Parathyroid adenoma (tissue), 2 donors: ENCODE data around the gene SERPINA10.

Experiments
- H2AFZ ChIP-seq: fragments of 300-600 bp; sonication (generic); one replicate; pipeline ENCODE4 v1.7.0; 2017; ENCODE audit warnings: antibody characterized with exemption, mild to moderate bottlenecking
- H3K27ac ChIP-seq: fragments of 300-600 bp; sonication (generic); one replicate; pipeline ENCODE4 v1.7.0; 2017
- H3K27me3 ChIP-seq: fragments of 300-600 bp; sonication (generic); one replicate; pipeline ENCODE4 v1.7.0; 2017; ENCODE audit warnings: low read length; ENCODE audit not compliant: control insufficient read depth, insufficient read depth
- H3K36me3 ChIP-seq: fragments of 300-600 bp; sonication (generic); one replicate; pipeline ENCODE4 v1.7.0; 2017; ENCODE audit warnings: low read length; ENCODE audit not compliant: control insufficient read depth, insufficient read depth
- H3K4me1 ChIP-seq: fragments of 300-600 bp; sonication (generic); one replicate; pipeline ENCODE4 v1.7.0; 2017; ENCODE audit warnings: control low read depth
- H3K4me2 ChIP-seq: fragments of 300-600 bp; sonication (generic); one replicate; pipeline ENCODE4 v1.7.0; 2017; ENCODE audit warnings: low read length
- H3K4me3 ChIP-seq: fragments of 300-600 bp; sonication (generic); one replicate; pipeline ENCODE4 v1.7.0; 2017; ENCODE audit warnings: low read depth, low read length
- H3K79me2 ChIP-seq: fragments of 300-600 bp; sonication (generic); one replicate; pipeline ENCODE4 v1.7.0; 2017; ENCODE audit warnings: control low read depth
- H3K9ac ChIP-seq: fragments of 300-600 bp; sonication (generic); one replicate; pipeline ENCODE4 v1.7.0; 2017; ENCODE audit warnings: mild to moderate bottlenecking
- H3K9me3 ChIP-seq: fragments of 300-600 bp; sonication (generic); one replicate; pipeline ENCODE4 v1.7.0; 2017; ENCODE audit warnings: low read length; ENCODE audit not compliant: control insufficient read depth
- TF ChIP-seq, protein P1 (sequence below): fragments of 300-600 bp; sonication (generic); IDR thresholded peaks from one replicate; pipeline ENCODE4 v1.7.0; 2017; ENCODE audit warnings: antibody characterized with exemption, mild to moderate bottlenecking
- donor health status: primary hyperparathyroidism.

SERPINA10 gene

DNA sequence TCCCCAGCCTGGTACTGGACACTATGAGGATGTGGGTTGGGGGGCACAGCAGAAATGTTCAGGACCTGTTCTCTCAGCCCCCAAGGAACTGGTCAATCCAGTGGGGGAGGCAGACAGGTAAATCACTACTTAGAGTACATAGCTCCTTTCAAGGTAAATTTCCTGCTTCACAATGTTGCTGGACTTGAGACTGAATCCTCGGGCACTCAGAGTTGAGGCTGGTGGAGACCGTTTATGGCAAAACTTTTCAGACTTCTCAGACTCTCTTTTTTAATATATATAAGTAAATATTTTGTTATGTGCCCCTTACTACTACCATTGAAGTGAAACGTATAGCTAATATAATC lies 483 bp upstream of the SERPINA10 start:
- Histone ChIP-seq H3K27ac (no peak overlapping the region), H2AFZ (no peak overlapping the region), H3K36me3 (no peaks in the 10 kb centered on the region), H3K9me3 (no peaks in the 10 kb centered on the region), H3K4me1 (no peaks in the 10 kb centered on the region), H3K27me3 (no peaks in the 10 kb centered on the region), H3K4me3 (no peak overlapping the region), H3K79me2 (no peaks in the 10 kb centered on the region), H3K9ac (no peak overlapping the region), H3K4me2 (no peak overlapping the region)
- TF ChIP-seq, protein P1, sequence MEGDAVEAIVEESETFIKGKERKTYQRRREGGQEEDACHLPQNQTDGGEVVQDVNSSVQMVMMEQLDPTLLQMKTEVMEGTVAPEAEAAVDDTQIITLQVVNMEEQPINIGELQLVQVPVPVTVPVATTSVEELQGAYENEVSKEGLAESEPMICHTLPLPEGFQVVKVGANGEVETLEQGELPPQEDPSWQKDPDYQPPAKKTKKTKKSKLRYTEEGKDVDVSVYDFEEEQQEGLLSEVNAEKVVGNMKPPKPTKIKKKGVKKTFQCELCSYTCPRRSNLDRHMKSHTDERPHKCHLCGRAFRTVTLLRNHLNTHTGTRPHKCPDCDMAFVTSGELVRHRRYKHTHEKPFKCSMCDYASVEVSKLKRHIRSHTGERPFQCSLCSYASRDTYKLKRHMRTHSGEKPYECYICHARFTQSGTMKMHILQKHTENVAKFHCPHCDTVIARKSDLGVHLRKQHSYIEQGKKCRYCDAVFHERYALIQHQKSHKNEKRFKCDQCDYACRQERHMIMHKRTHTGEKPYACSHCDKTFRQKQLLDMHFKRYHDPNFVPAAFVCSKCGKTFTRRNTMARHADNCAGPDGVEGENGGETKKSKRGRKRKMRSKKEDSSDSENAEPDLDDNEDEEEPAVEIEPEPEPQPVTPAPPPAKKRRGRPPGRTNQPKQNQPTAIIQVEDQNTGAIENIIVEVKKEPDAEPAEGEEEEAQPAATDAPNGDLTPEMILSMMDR, result no peak

DNA sequence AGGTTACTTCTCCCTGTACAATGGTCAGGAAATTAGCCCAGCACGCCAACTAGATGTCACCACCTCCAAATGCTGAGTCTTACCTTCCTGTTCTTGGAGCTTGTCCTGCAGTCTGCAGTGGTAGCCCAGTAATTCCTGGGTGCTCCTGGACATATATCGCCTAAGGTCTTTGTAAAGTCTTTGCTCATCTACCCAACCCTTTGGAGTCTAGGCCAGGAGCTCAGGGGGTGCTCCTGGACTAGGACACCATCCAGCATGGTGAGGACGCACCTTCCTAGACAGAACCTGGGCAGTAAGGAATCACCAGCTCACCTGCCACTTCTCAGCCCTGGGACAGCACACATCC lies 569 bp downstream of the SERPINA10 start:
- no peaks in the 10 kb centered on the region for H3K27me3 ChIP-seq
- H2AFZ ChIP-seq, result no peak overlapping the region
- H3K36me3 ChIP-seq, result no peaks in the 10 kb centered on the region
- H3K27ac ChIP-seq, result no peak overlapping the region
- H3K4me3 ChIP-seq, result no peak overlapping the region
- H3K4me2 ChIP-seq, result no peak overlapping the region
- TF ChIP-seq, protein P1, result no peak
- H3K79me2 ChIP-seq, result no peaks in the 10 kb centered on the region
- H3K9ac ChIP-seq, result no peak overlapping the region
- H3K4me1 ChIP-seq, result no peaks in the 10 kb centered on the region
- no peaks in the 10 kb centered on the region for H3K9me3 ChIP-seq

DNA sequence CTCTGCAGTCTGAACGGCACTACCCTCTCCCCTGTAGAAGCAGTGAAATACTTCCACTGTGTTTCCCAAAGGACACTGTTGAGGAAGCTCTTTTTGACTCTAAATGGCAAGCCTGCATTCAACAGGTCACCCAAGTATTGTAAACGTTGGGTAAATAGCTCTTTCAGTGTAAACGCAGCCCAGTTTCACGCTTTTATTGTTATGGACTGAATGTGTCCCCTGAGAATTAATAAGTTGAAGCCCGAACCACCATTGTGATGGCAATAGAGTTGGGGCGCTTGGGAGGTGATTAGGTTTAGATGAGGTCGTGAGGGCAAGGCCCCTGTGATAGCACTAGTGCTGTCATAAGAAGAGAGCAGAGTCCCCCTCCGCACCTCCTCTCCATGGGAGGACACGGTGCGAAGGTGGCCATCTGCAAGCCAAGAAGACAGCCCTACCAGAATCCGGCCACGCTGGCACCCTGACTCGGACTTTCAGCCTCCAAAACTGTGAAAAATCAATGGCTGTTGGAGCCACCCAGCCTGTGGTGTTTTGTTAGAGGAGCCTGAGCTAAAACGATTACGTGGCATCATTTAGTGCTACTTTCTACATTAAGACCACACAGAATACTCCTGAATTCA lies 1.1 kb downstream of the SERPINA10 start:
- H2AFZ ChIP-seq, result no peak overlapping the region
- H3K4me3 ChIP-seq, result no peak overlapping the region
- no peaks in the 10 kb centered on the region for H3K9me3 ChIP-seq
- no peaks in the 10 kb centered on the region for H3K36me3 ChIP-seq
- H3K79me2 ChIP-seq, result no peaks in the 10 kb centered on the region
- H3K27me3 ChIP-seq, result no peaks in the 10 kb centered on the region
- TF ChIP-seq, protein P1, result no peak
- no peak overlapping the region for H3K27ac ChIP-seq
- H3K4me2 ChIP-seq, result no peak overlapping the region
- H3K9ac ChIP-seq, result no peak overlapping the region
- H3K4me1 ChIP-seq, result no peaks in the 10 kb centered on the region

DNA sequence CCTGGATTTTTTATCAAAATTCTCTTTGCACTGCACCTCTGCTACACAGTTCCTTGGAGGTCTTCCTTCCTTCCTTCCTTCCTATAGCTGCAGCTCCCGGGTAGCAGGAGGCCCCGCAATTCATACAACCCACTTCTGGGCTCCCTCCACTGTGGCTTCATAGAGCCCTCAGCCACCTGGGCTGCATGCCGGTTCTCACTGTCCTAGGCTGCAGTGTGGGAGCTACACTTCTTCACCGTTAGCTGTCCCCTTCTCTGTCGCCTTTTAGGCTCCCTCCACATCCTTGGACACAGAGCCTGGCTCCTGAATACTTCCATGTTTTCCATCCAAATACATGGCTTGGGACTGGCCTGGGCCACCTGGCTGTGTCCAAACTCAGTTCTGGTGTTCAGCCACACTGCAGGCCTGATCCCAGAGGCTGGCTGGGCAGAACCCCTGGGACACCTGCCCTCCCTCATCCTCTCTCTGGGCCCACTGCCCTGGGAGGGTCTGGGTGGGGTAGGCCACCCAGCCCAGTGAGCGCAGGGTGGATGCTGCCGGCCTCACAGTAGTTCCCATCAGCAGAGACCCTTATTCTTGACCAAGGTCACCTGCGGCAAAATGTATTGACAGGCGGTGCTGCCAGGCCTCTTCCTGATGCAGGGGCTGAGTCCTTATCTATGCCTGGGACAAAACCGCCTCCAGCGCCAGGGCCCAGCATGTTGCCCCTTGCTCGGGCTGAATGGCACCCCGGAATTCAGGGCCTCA lies 1.7 kb downstream of the SERPINA10 start:
- no peaks in the 10 kb centered on the region for H3K4me1 ChIP-seq
- H2AFZ ChIP-seq, result no peak overlapping the region
- H3K36me3 ChIP-seq, result no peaks in the 10 kb centered on the region
- TF ChIP-seq, protein P1, result no peak
- no peak overlapping the region for H3K9ac ChIP-seq
- no peak overlapping the region for H3K4me3 ChIP-seq
- H3K27ac ChIP-seq, result no peak overlapping the region
- H3K79me2 ChIP-seq, result no peaks in the 10 kb centered on the region
- H3K9me3 ChIP-seq, result no peaks in the 10 kb centered on the region
- H3K4me2 ChIP-seq, result no peak overlapping the region
- no peaks in the 10 kb centered on the region for H3K27me3 ChIP-seq

DNA sequence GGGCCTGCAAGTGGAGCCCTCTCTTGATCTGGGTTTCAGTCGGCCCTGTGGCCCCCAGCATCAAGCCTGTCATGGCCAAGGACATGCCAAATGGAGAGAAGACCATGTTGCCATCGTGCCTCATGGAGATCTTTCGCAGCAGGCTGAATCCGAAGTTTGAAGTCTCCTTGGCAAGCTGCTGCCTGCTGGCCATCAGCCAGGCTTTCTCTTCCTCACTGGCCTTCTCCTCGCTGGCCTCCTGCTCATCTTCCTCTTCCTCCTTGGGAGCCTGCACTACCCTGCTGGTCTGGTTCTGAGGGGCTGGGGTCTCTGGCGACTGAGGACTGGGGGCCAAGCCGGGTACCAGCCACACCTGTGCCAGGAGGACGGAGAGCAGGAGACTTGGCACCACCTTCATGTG lies 2.9 kb downstream of the SERPINA10 start:
- Histone ChIP-seq H2AFZ (no peak overlapping the region), H3K36me3 (no peaks in the 10 kb centered on the region), H3K9ac (no peak overlapping the region), H3K4me3 (no peak overlapping the region), H3K27me3 (no peaks in the 10 kb centered on the region), H3K79me2 (no peaks in the 10 kb centered on the region), H3K27ac (no peak overlapping the region), H3K9me3 (no peaks in the 10 kb centered on the region), H3K4me1 (no peaks in the 10 kb centered on the region), H3K4me2 (no peak overlapping the region)
- TF ChIP-seq, protein P1, result no peak
